Stimulated activated effector memory CD8-positive, alpha-beta T cell treated with anti-CD3 and anti-CD28 coated beads, Interleukin-12 subunit alpha, Interleukin-12 subunit beta, amount 100 ng/mL, for 72 hours (primary cell): ENCODE data around the gene MCF2L.
A peak's percentile ranks its signal among the peaks of the same experiment; 100 is the strongest.

Experiments
- ATAC-seq: fragments of 150-1000 bp; cut with Tn5 transposase; 2 replicates; pipeline ENCODE4 v1.10.0; 2021
- DNase-seq, 2 donors: peaks; one replicate each; pipeline ENCODE4 v3.0.0; 2021 to 2022; ENCODE audit warnings: low spot score in 2 of 2
- H3K27ac Mint-ChIP-seq: one replicate; pipeline ENCODE4 v1.8.0; 2022; ENCODE audit warnings: mild to moderate bottlenecking, mixed read lengths
- H3K36me3 Mint-ChIP-seq: one replicate; pipeline ENCODE4 v1.8.0; 2022; ENCODE audit warnings: mild to moderate bottlenecking, mixed read lengths
- H3K4me1 Mint-ChIP-seq: one replicate; pipeline ENCODE4 v1.8.0; 2022; ENCODE audit warnings: mixed read lengths
- H3K4me3 Mint-ChIP-seq: one replicate; pipeline ENCODE4 v1.8.0; 2022; ENCODE audit warnings: mild to moderate bottlenecking, mixed read lengths
- H3K9me3 Mint-ChIP-seq: one replicate; pipeline ENCODE4 v1.8.0; 2022; ENCODE audit warnings: mixed read lengths

MCF2L gene

GRCh38 chr13:112968910-112969691 is at the start of gene MCF2L:
TSS of gene MCF2L (plus strand) at chr13:112969214. CDS start at chr13:112969380, 166 bp downstream.
- peaks cover 3% of the 10 kb centered on the region for H3K9me3 Mint-ChIP-seq
- H3K4me3 Mint-ChIP-seq, result peak within 1 kb of the TSS; percentile 78
- peak; percentile 10 to 68 for DNase-seq
- peaks cover 5% of the 10 kb centered on the region for H3K36me3 Mint-ChIP-seq
- peak; percentile 73 for ATAC-seq
- H3K27ac Mint-ChIP-seq, result peak within 1 kb of the TSS; percentile 52
- peaks cover 25% of the 10 kb centered on the region for H3K4me1 Mint-ChIP-seq

GRCh38 chr13:112923962-112924361 is 45.1 kb upstream of the MCF2L start:
- no peaks in the 10 kb centered on the region for H3K9me3 Mint-ChIP-seq
- DNase-seq (no peak), ATAC-seq (no peak)
- H3K4me3 Mint-ChIP-seq, result no peak overlapping the region
- no peaks in the 10 kb centered on the region for H3K36me3 Mint-ChIP-seq
- no peaks in the 10 kb centered on the region for H3K4me1 Mint-ChIP-seq
- no peak overlapping the region for H3K27ac Mint-ChIP-seq

GRCh38 chr13:112924365-112924764 is 44.6 kb upstream of the MCF2L start:
- no peak for DNase-seq
- Mint-ChIP-seq H3K4me3 (no peak overlapping the region), H3K36me3 (no peaks in the 10 kb centered on the region), H3K4me1 (peaks cover 3% of the 10 kb centered on the region), H3K9me3 (no peaks in the 10 kb centered on the region), H3K27ac (no peak overlapping the region)
- no peak for ATAC-seq

GRCh38 chr13:112926003-112926402 is 43.0 kb upstream of the MCF2L start:
- no peak overlapping the region for H3K4me3 Mint-ChIP-seq
- DNase-seq, result no peak
- no peak overlapping the region for H3K27ac Mint-ChIP-seq
- H3K4me1 Mint-ChIP-seq, result peaks cover 11% of the 10 kb centered on the region
- ATAC-seq, result no peak
- no peaks in the 10 kb centered on the region for H3K36me3 Mint-ChIP-seq
- no peaks in the 10 kb centered on the region for H3K9me3 Mint-ChIP-seq

GRCh38 chr13:112926993-112927392 is 42.0 kb upstream of the MCF2L start:
- Mint-ChIP-seq H3K27ac (no peak overlapping the region), H3K36me3 (no peaks in the 10 kb centered on the region), H3K4me1 (peaks cover 11% of the 10 kb centered on the region), H3K9me3 (no peaks in the 10 kb centered on the region), H3K4me3 (no peak overlapping the region)
- DNase-seq (no peak), ATAC-seq (no peak)

GRCh38 chr13:112928020-112928971 is 40.7 kb upstream of the MCF2L start:
- H3K9me3 Mint-ChIP-seq, result no peaks in the 10 kb centered on the region
- no peak for ATAC-seq
- H3K27ac Mint-ChIP-seq, result no peak overlapping the region
- H3K4me3 Mint-ChIP-seq, result no peak overlapping the region
- no peaks in the 10 kb centered on the region for H3K36me3 Mint-ChIP-seq
- no peak for DNase-seq
- peaks cover 11% of the 10 kb centered on the region for H3K4me1 Mint-ChIP-seq

GRCh38 chr13:112928972-112929782 is 39.8 kb upstream of the MCF2L start:
- ATAC-seq, result no peak
- Mint-ChIP-seq H3K4me1 (peaks cover 11% of the 10 kb centered on the region), H3K36me3 (no peaks in the 10 kb centered on the region), H3K9me3 (no peaks in the 10 kb centered on the region), H3K27ac (no peak overlapping the region), H3K4me3 (no peak overlapping the region)
- DNase-seq, result no peak

GRCh38 chr13:112929783-112930055 is 39.3 kb upstream of the MCF2L start:
- Mint-ChIP-seq H3K4me3 (no peak overlapping the region), H3K4me1 (peaks cover 11% of the 10 kb centered on the region)

GRCh38 chr13:112930192-112930591 is 38.8 kb upstream of the MCF2L start:
- peaks cover 11% of the 10 kb centered on the region for H3K4me1 Mint-ChIP-seq

More at GRCh38 chr13:112929783-112930055, 39.3 kb upstream of the MCF2L start:
- H3K27ac Mint-ChIP-seq, result no peak overlapping the region
- DNase-seq, result no peak
- no peak for ATAC-seq
- H3K9me3 Mint-ChIP-seq, result no peaks in the 10 kb centered on the region
- H3K36me3 Mint-ChIP-seq, result no peaks in the 10 kb centered on the region

GRCh38 chr13:112931028-112931934 is 37.7 kb upstream of the MCF2L start:
- Mint-ChIP-seq H3K27ac (no peak overlapping the region), H3K4me1 (peaks cover 11% of the 10 kb centered on the region), H3K36me3 (no peaks in the 10 kb centered on the region), H3K9me3 (no peaks in the 10 kb centered on the region), H3K4me3 (peak overlapping the region; percentile 14)
- DNase-seq (no peak), ATAC-seq (peak; percentile 29)

More at GRCh38 chr13:112930192-112930591, 38.8 kb upstream of the MCF2L start:
- no peak overlapping the region for H3K4me3 Mint-ChIP-seq
- no peak for DNase-seq
- no peak overlapping the region for H3K27ac Mint-ChIP-seq
- H3K36me3 Mint-ChIP-seq, result no peaks in the 10 kb centered on the region
- no peak for ATAC-seq
- H3K9me3 Mint-ChIP-seq, result no peaks in the 10 kb centered on the region

GRCh38 chr13:112932971-112933370 is 36.0 kb upstream of the MCF2L start:
- H3K4me1 Mint-ChIP-seq, result peaks cover 11% of the 10 kb centered on the region
- no peak for ATAC-seq

GRCh38 chr13:112933649-112934048 is 35.4 kb upstream of the MCF2L start:
- no peak for DNase-seq
- H3K9me3 Mint-ChIP-seq, result no peaks in the 10 kb centered on the region

More at GRCh38 chr13:112932971-112933370, 36.0 kb upstream of the MCF2L start:
- H3K27ac Mint-ChIP-seq, result no peak overlapping the region
- H3K9me3 Mint-ChIP-seq, result no peaks in the 10 kb centered on the region
- H3K4me3 Mint-ChIP-seq, result no peak overlapping the region
- DNase-seq, result no peak
- H3K36me3 Mint-ChIP-seq, result no peaks in the 10 kb centered on the region

GRCh38 chr13:112934078-112934477 is 34.9 kb upstream of the MCF2L start:
- Mint-ChIP-seq H3K4me1 (peaks cover 11% of the 10 kb centered on the region), H3K9me3 (no peaks in the 10 kb centered on the region), H3K36me3 (no peaks in the 10 kb centered on the region), H3K4me3 (no peak overlapping the region), H3K27ac (no peak overlapping the region)
- no peak for DNase-seq
- peak; percentile 16 for ATAC-seq

More at GRCh38 chr13:112933649-112934048, 35.4 kb upstream of the MCF2L start:
- H3K36me3 Mint-ChIP-seq, result no peaks in the 10 kb centered on the region
- no peak for ATAC-seq
- H3K27ac Mint-ChIP-seq, result no peak overlapping the region
- no peak overlapping the region for H3K4me3 Mint-ChIP-seq
- peaks cover 11% of the 10 kb centered on the region for H3K4me1 Mint-ChIP-seq

- no peaks in the 10 kb centered on the region for H3K36me3 Mint-ChIP-seq
- no peaks in the 10 kb centered on the region for H3K9me3 Mint-ChIP-seq
- DNase-seq (no peak), ATAC-seq (no peak)
- peaks cover 8% of the 10 kb centered on the region for H3K4me1 Mint-ChIP-seq
- H3K4me3 Mint-ChIP-seq, result no peak overlapping the region
- no peak overlapping the region for H3K27ac Mint-ChIP-seq
These were observed 30.3 kb upstream of the MCF2L start for GRCh38 chr13:112938680-112939079.
